ENCODE results near the gene SHC2.

The SHC2 gene

DNA sequence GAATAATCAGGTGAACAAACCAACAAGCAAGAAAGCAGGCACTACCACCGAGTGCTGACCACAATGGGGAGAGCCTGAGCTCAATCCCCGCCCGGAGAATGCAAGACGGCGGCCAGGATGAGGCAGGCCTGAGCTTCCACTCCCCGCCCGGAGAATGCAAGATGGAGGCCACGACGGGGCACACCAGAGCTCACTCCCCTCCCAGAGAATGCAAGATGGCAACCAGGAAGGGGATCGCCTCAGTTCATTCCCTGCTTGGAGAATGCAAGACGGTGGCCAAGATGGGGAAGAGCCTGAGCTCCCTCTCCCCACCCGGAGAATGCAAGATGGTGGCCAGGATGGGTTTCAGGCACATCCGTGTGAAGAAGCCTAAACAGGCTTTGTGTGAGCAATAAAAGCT lies 91.6 kb downstream of the SHC2 start:
- DNase-seq, result no peak

DNA sequence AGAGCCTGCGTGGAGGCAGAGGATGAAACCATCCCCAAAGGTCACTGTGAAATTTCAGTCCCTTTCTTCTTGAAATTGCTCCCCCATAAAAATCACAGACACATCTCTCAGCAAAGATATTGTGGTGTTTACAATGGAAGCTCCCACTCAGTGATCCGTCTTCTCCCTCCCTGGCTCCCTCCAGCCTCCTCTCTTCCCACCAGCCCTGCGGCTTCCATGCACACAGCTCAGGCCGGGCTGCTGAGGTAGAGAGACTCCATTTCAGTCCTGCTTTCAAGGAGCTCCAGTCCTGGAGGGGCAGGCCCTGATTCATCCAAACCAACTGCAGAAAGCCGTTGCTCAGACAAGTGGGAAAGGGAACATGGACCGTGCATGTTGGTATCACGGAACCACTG lies 92.2 kb downstream of the SHC2 start:
- DNase-seq, result no peak

DNA sequence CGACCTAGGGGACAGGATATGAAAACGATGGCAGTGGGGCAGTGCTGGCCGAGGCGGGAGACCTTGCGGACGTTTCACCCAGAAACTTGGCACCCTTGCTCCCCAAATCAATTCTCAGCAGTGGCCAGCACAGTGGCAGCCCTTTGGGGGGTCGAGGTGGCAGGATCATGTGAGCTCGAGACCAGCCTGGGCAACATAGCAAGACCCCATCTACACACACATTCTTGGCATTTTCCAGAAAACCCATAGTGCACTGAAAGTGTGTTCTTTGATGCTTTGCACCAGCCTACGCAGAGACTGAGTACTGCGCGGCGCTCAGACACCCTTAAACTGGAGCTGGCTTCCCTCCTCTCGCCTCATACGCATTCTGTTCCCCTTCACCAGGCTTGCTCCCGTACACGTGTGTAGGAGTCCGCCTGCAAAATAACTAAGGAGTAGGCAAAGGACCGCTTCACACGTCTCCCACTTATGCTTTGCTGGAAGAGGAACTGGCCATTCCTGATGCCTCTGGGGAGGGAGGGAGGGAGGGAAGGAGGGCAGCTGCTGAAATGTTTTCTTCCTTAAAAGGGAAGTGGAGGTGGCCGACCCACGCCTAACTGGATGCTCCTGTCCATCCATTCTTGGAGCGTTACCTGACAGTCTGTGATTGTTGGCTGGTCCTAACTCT lies 92.7 kb downstream of the SHC2 start:
- DNase-seq, result no peak

DNA sequence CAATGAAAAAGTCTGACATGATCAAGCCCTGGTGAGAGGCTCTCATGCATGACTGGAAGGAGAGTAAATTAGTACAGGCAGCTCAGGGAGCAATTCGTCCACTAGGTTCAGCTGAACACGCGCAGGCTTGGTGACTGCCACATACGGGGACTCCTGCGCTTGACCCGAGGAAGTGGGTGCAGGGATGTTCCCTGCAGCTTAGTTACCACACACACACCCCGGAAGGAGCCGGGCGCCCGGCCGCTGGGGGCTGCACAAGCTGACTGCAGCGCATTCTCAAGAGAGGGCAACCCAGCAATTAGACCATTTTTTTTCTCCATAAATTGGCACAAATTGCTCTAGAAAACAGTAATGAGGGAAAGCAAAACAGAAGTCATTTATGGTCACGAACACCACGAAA lies 93.3 kb downstream of the SHC2 start:
- no peak for DNase-seq

DNA sequence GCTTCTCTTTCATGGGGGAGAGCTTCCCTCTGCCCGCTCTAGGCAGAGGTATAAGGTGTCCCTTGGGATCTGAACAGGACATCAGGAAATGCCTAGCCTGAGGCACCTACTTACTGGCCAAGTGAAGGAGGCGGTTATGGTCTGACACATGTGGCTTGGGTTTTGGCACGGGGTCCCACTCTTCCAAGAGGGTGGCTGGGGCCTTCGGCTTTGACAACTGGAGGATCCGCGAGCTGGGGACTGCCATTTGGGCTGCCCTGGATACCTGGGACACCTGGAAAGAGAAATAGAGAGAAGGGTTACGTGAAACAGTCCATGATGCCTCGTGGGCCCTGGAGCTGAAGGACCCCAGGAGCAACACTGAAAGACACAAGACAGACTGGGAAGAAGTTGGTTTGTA lies 93.9 kb downstream of the SHC2 start:
- DNase-seq, result no peak

Data from activated naive CD4-positive, alpha-beta T cell treated with anti-CD3 and anti-CD28 coated beads, Interleukin-2, amount 50 U/mL, for 16 hours (primary cell).